ENCODE measurements around the gene C1orf198.

GRCh38 chr1:230818367-230818766 lies 50.0 kb downstream of the C1orf198 start:
- TF ChIP-seq FOXP2 (optimal IDR thresholded peaks at IDR 0.05; ENCODE audit: borderline replicate concordance, extremely low read depth, extremely low read length, insufficient read depth) (no peak), SIN3A (IDR thresholded peaks at IDR 0.05; ENCODE audit: borderline replicate concordance, insufficient read depth, low read length) (no peak), POLR2AphosphoS5 (IDR thresholded peaks at IDR 0.05; ENCODE audit: low read depth, low read length) (no peak)
